A549 (cell line): Measurements from ENCODE around the gene NGB. TPM values are rescaled to one million over a fixed set of nuclear protein-coding genes. Genes with fewer than 3 reads are reported as not detected.

Source experiments
- ATAC-seq, 2 experiments: fragments of 200-7000 bp in 1 of 2; fragments of >200 bp in 1 of 2; cut with Nextera tagmentation in 1 of 2; cut with Tn5 transposase in 1 of 2; 3 replicates each; pipeline versions ENCODE4 v1.8.0 to v1.9.1; 2018 to 2020; ENCODE audit warnings: mild to moderate bottlenecking in 1 of 2, moderate library complexity in 1 of 2
- CTCF ChIA-PET: fragments of 300-600 bp; sonication (Branson Sonifier 250); formaldehyde crosslinking; extraction: SDS; loops from one replicate; lab custom pipeline; 2021; ENCODE audit warnings: antibody characterized with exemption, inconsistent platforms; lab: Yijun Ruan, JAX
- POLR2A ChIA-PET: fragments of 350-600 bp; formaldehyde crosslinking; extraction: SDS; loops from one replicate; lab custom pipeline; 2021; ENCODE audit warnings: antibody characterized with exemption, inconsistent platforms; lab: Yijun Ruan, JAX
- DNase-seq, 2 experiments: peaks; one replicate each; pipeline versions ENCODE4 v3.0.0 to v3.0.0-alpha.2; 2011 to 2016; ENCODE audit warnings: low read depth in 1 of 2, low spot score in 1 of 2
- FAIRE-seq: peaks from 2 replicates; lab custom pipeline; 2011; peaks lifted over from hg19 to GRCh38; lab: Jason Lieb, UNC
- H3K27ac ChIP-seq, 2 experiments: fragments of >200 bp; sonication (Bioruptor Twin); formaldehyde crosslinking; 3 replicates each; pipeline ENCODE4 v1.5.1; 2016 to 2017
- H3K4me1 ChIP-seq: fragments of >200 bp; sonication (Bioruptor Twin); formaldehyde crosslinking; 3 replicates; pipeline ENCODE4 v1.6.1; 2016
- H3K4me2 ChIP-seq: fragments of >200 bp; sonication (Bioruptor Twin); formaldehyde crosslinking; 3 replicates; pipeline ENCODE4 v1.6.1; 2016
- H3K4me3 ChIP-seq: fragments of >200 bp; sonication (Bioruptor Twin); formaldehyde crosslinking; 3 replicates; pipeline ENCODE4 v1.5.1; 2016
- H3K9me3 ChIP-seq: fragments of >200 bp; sonication (Bioruptor Twin); formaldehyde crosslinking; 3 replicates; pipeline ENCODE4 v1.6.1; 2016
- CHD2 ChIP-seq: fragments of 150-350 bp; IDR thresholded peaks from 2 replicates; pipeline ENCODE4 v1.6.1; 2014; ENCODE audit warnings: low read length; ENCODE audit not compliant: partially characterized antibody
- FOSB ChIP-seq: fragments of 250-450 bp; sonication (Bioruptor Pico); IDR thresholded peaks from 2 replicates; pipeline ENCODE4 v1.5.0; 2020; ENCODE audit warnings: mild to moderate bottlenecking, moderate library complexity
- HEYL ChIP-seq: fragments of 250-450 bp; sonication (Bioruptor Pico); IDR thresholded peaks from 2 replicates; pipeline ENCODE4 v1.8.0; 2021; ENCODE audit warnings: mild to moderate bottlenecking, moderate library complexity
- JUN ChIP-seq, 2 experiments: fragments of >200 bp; sonication (Bioruptor Twin); formaldehyde crosslinking; IDR thresholded peaks; 2 replicates in 1 of 2; 3 replicates in 1 of 2; pipeline ENCODE4 v1.6.1; 2016 to 2017
- JUNB ChIP-seq: fragments of >200 bp; sonication (Bioruptor Twin); formaldehyde crosslinking; IDR thresholded peaks from 2 replicates; pipeline ENCODE4 v1.6.1; 2016
- KDM1A ChIP-seq: fragments of 200-600 bp; sonication (generic); IDR thresholded peaks from 2 replicates; pipeline ENCODE4 v1.6.1; 2016; ENCODE audit warnings: low read depth, mild to moderate bottlenecking
- MYC ChIP-seq: IDR thresholded peaks from 2 replicates; pipeline ENCODE4 v1.6.1; 2012; ENCODE audit warnings: mild to moderate bottlenecking, inconsistent platforms, low read length, improper control_type of control experiment, borderline replicate concordance
- NFE2L2 ChIP-seq: fragments of 150-350 bp; conservative IDR thresholded peaks from 2 replicates; pipeline ENCODE4 v1.6.1; 2014; ENCODE audit warnings: low read length
- PHF8 ChIP-seq: fragments of 200-600 bp; sonication (generic); IDR thresholded peaks from 2 replicates; pipeline ENCODE4 v1.6.1; 2016; ENCODE audit warnings: low read depth, mild to moderate bottlenecking, antibody characterized with exemption, moderate library complexity, borderline replicate concordance
- RAD21 ChIP-seq, 2 experiments: fragments of >200 bp in 1 of 2; sonication (Bioruptor Twin) in 1 of 2; formaldehyde crosslinking in 1 of 2; IDR thresholded peaks in 1 of 2; conservative IDR thresholded peaks in 1 of 2; 2 replicates in 1 of 2; 3 replicates in 1 of 2; pipeline ENCODE4 v1.6.1; 2012 to 2018; ENCODE audit warnings: inconsistent platforms in 1 of 2
- RFX5 ChIP-seq: fragments of 450-650 bp; IDR thresholded peaks from 2 replicates; pipeline ENCODE4 v1.7.1; 2014; ENCODE audit warnings: antibody characterized with exemption, mild to moderate bottlenecking, moderate library complexity
- RNF2 ChIP-seq: fragments of 200-600 bp; sonication (generic); IDR thresholded peaks from 2 replicates; pipeline ENCODE4 v1.6.1; 2016; ENCODE audit warnings: low read depth, mild to moderate bottlenecking, antibody characterized with exemption, moderate library complexity, borderline replicate concordance
- SMC3 ChIP-seq: fragments of >200 bp; sonication (Bioruptor Twin); formaldehyde crosslinking; IDR thresholded peaks from 3 replicates; pipeline ENCODE4 v1.6.1; 2018; ENCODE audit warnings: inconsistent platforms
- ZSCAN20 ChIP-seq: fragments of 250-450 bp; sonication (Bioruptor Pico); IDR thresholded peaks from 2 replicates; pipeline ENCODE4 v1.8.0; 2022; ENCODE audit warnings: mild to moderate bottlenecking, moderate library complexity
- WGBS: methylation state at CpG from one replicate; pipeline ENCODE4 v1.1.6; 2017; ENCODE audit errors: missing lambda C conversion rate; 5-methylcytosine and 5-hydroxymethylcytosine counted together
- polyA plus RNA-seq, 4 experiments: library from polyadenylated mRNA; depleted of rRNA in 3 of 4; stranded (reverse); fragments of >200 nt; fragmentation: RNase III in 1 of 4; extraction: RNeasy Plus Mini Kit Qiagen cat#74134 plus additional on column Dnase treatment in 1 of 4; gene quantifications; 2 replicates in 3 of 4; 3 replicates in 1 of 4; pipeline ENCODE4 v1.2.3, GENCODE V29; 2011 to 2017
- TF ChIP-seq, protein P1 (sequence below): IDR thresholded peaks from 2 replicates; pipeline ENCODE4 v1.6.1; 2012
- TF ChIP-seq, protein P2 (sequence below): fragments of >200 bp; sonication (Bioruptor Twin); formaldehyde crosslinking; IDR thresholded peaks from 3 replicates; pipeline ENCODE4 v1.5.1; 2016
- TF ChIP-seq, protein P3 (sequence below): fragments of 450-650 bp; IDR thresholded peaks from 2 replicates; pipeline ENCODE4 v1.6.1; 2014; ENCODE audit warnings: antibody characterized with exemption

The NGB gene
- polyA plus RNA-seq, 2 of the 4 experiments (the other 2 are of a cell fraction): not detected

DNA sequence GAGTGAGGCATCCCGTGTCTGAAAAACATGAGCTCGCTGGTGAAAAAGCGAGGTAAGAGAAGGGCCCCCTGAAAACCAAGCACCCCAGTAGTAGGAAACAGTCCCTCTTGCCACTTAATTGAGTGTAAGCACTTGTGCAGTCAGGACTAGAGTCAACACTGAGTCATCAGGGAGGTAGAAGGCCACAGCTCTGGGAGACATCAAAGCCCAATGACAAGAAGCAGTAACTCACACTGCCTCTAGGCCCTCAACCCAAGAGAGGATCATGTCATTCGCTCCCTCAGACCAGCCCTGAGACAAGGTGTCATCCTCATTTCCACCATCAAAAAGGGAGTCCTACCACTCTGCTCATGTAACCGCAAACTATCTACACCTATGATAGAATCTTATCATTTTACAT, 31.9 kb upstream of the NGB start (continued):
- TF ChIP-seq ZSCAN20 (CRISPR knock-in tag): no peak
- TF ChIP-seq, protein P1, sequence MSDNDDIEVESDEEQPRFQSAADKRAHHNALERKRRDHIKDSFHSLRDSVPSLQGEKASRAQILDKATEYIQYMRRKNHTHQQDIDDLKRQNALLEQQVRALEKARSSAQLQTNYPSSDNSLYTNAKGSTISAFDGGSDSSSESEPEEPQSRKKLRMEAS: peak; percentile 34; the same call in 1 of the 2 replicates
- TF ChIP-seq MYC: no peak
- TF ChIP-seq NFE2L2: no peak
- TF ChIP-seq KDM1A: no peak
- no peak for TF ChIP-seq FOSB (CRISPR knock-in tag)
- no peak for TF ChIP-seq CHD2

DNA sequence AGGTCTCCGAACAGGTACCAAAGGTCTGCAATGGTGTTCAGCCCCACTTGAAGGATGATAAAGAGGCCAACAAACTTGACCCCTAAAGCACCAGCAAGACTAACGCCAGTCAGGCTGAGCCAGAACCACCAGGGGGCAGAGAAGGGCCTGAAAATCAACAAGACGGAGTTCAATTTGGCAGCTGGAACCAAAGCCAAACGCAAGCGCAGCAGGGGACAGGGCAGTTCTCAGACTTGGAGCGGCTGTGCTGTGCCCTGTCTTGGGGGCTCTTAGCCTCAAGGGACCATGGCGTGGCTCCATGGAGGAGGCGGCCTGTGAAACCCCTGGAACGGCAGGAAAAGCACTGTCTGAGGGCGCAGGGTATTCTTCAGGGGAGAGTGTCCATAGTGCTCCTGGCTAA, 30.1 kb upstream of the NGB start:
- FAIRE-seq (peak; percentile 98), DNase-seq (peak; percentile 78 to 89), ATAC-seq (peak; percentile 60 to 79)
- Histone ChIP-seq H3K4me3 (no peak overlapping the region), H3K9me3 (no peaks in the 10 kb centered on the region), H3K4me2 (peak overlapping the region; percentile 90), H3K27ac (peak overlapping the region; percentile 95 to 96), H3K4me1 (peaks cover 51% of the 10 kb centered on the region)
- TF ChIP-seq SMC3 (peak; percentile 98), MYC (no peak), HEYL (CRISPR knock-in tag) (no peak), RAD21 (conservative IDR thresholded peaks at IDR 0.05 in 1 of 2, IDR thresholded peaks at IDR 0.05 in 1 of 2) (peak; percentile 96 to 97)
- TF ChIP-seq, protein P2, sequence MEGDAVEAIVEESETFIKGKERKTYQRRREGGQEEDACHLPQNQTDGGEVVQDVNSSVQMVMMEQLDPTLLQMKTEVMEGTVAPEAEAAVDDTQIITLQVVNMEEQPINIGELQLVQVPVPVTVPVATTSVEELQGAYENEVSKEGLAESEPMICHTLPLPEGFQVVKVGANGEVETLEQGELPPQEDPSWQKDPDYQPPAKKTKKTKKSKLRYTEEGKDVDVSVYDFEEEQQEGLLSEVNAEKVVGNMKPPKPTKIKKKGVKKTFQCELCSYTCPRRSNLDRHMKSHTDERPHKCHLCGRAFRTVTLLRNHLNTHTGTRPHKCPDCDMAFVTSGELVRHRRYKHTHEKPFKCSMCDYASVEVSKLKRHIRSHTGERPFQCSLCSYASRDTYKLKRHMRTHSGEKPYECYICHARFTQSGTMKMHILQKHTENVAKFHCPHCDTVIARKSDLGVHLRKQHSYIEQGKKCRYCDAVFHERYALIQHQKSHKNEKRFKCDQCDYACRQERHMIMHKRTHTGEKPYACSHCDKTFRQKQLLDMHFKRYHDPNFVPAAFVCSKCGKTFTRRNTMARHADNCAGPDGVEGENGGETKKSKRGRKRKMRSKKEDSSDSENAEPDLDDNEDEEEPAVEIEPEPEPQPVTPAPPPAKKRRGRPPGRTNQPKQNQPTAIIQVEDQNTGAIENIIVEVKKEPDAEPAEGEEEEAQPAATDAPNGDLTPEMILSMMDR: peak; percentile 95
- ChIA-PET CTCF (interaction anchor here (0.6 to 19.2 kb wide), 45 partner anchors 11 to 425 kb away, joined by 3 to 622 read pairs (median 5); partner anchors contain the start of genes GSTZ1, POMT2, SAMD15 and TMED8), POLR2A (interaction anchor here (0.8 to 1.0 kb wide), 3 partner anchors 15 to 20 kb away, joined by 3 to 4 read pairs (median 4); partner anchors contain the start of genes GSTZ1 and POMT2)
- WGBS: 19% methylated on average over 10 of the region's 10 CpGs

DNA sequence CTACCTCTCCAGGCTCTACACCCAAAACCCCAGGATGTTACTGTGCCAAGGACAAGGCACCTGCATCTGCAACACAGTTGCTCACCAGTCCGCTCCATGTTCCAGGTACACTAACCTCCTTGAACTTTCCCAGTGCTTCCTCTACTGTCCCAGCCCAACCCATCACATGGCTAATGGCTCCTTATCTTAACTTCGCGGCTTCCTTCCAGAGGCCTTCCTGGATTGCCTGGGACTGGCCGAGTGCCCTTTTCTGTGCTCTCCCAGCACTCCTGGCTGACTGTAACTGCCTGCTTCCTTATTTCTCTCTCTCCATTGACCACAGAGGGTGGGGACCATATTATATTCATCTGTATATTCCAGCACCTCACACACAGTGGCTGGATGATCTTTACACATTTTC, 28.8 kb upstream of the NGB start:
- no peak overlapping the region for H3K4me3 ChIP-seq
- peaks cover 37% of the 10 kb centered on the region for H3K4me1 ChIP-seq
- H3K4me2 ChIP-seq: no peak overlapping the region
- ATAC-seq (no peak), FAIRE-seq (no peak), DNase-seq (no peak)
- CTCF ChIA-PET: interaction anchor here (1.2 to 19.2 kb wide), 12 partner anchors 10 to 252 kb away, joined by 3 to 622 read pairs (median 11); partner anchors contain the start of genes GSTZ1, POMT2 and ZDHHC22
- no peak overlapping the region for H3K27ac ChIP-seq
- 82% methylated on average over 4 of the region's 4 CpGs for WGBS
- TF ChIP-seq JUN (IDR thresholded peaks at IDR 0.05) (no peak), RFX5 (no peak)
- TF ChIP-seq, protein P3, sequence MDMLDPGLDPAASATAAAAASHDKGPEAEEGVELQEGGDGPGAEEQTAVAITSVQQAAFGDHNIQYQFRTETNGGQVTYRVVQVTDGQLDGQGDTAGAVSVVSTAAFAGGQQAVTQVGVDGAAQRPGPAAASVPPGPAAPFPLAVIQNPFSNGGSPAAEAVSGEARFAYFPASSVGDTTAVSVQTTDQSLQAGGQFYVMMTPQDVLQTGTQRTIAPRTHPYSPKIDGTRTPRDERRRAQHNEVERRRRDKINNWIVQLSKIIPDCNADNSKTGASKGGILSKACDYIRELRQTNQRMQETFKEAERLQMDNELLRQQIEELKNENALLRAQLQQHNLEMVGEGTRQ: no peak
- no peaks in the 10 kb centered on the region for H3K9me3 ChIP-seq
- POLR2A ChIA-PET: no interaction called here

DNA sequence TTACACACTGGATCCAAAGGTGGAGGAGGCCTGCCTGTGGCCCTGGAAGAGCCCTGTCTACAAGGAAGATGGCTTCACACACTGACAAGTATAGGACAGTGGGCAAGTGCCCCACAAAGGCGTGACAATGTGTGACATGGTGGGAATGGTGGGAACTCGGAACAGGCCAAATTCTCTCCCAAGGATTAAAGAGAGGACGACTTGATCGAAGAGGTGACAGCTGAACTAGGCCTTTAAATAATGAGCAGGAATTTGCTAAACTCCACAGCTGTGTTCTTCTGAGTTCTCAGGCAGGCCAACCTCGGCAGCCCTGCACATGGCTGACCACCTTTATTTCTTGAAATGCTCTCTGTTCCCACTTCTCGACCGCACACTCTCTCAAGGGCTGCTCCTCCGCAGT, 25.9 kb upstream of the NGB start:
- peaks cover 12% of the 10 kb centered on the region for H3K4me1 ChIP-seq
- ATAC-seq (no peak), DNase-seq (no peak), FAIRE-seq (no peak)
- H3K27ac ChIP-seq: no peak overlapping the region
- no peak overlapping the region for H3K4me3 ChIP-seq
- 91% methylated on average over 8 of the region's 8 CpGs for WGBS
- no peak overlapping the region for H3K4me2 ChIP-seq
- ChIA-PET CTCF (interaction anchor here (0.9 to 19.2 kb wide), 6 partner anchors 14 to 255 kb away, joined by 3 to 622 read pairs (median 12); partner anchors contain the start of genes GSTZ1 and POMT2), POLR2A (no interaction called here)
- TF ChIP-seq PHF8 (no peak), NFE2L2 (no peak), RNF2 (no peak), JUNB (no peak), SMC3 (no peak)
- TF ChIP-seq, protein P2: no peak
- H3K9me3 ChIP-seq: no peaks in the 10 kb centered on the region
